ENCODE results near the gene RAMP1. TPM values are rescaled to one million over a fixed set of nuclear protein-coding genes. Genes with fewer than 3 reads are reported as not detected.

Gene RAMP1
- total and polyA plus RNA-seq, 2 of the 4 experiments (the other 2 are of a cell fraction), result 15.8 to 77.1 TPM

DNA sequence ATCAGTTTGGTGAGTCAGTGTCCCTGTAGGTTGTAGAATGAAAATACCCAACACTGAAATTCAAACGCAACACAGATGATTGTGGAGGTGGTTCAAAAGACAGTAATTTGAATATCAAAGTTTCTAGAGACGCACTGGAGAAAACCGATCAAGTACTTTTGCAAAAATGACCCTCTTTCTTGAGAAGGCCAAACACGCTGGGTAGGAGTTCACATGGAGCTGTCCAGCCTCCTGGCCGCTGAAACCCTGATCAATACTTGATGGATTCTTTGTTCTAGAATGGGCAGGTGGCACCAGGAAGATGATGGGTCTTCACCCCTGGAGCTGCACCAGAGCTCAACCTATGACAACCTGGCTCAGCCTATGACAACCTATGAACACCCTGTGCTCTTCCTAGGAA is 67.7 kb downstream of the RAMP1 start:
- no peaks in the 10 kb centered on the region for H3K36me3 ChIP-seq (ENCODE audit: control insufficient read depth, insufficient read depth, low read length)
- no CpG with 5 or more reads among the region's 5 CpGs for WGBS, 2 experiments (ENCODE audit: extremely low coverage in 2 of 2, insufficient read length in 1 of 2)
- in situ Hi-C loops (cut with MboI; ENCODE audit: low sequenced_read_pairs) (no loop called here), intact Hi-C loops (cut with micrococcal nuclease) (no loop called here), dilution Hi-C loops (cut with HindIII; ENCODE audit: low sequenced_read_pairs, unreplicated experiment) (no loop called here)
- H4K20me1 ChIP-seq (ENCODE audit: insufficient read depth, low read length), result peaks cover 8% of the 10 kb centered on the region
- 0 out of 2 replicates have a peak overlapping the region, but pooled peaks have one; percentile 8 for H3K4ac ChIP-seq (ENCODE audit: low read depth, low read length)
- no peaks in the 10 kb centered on the region for H3K79me1 ChIP-seq (ENCODE audit: low read depth in 1 of 2, low read length in 2 of 2)
- POLR2A ChIA-PET (ENCODE audit: unreplicated experiment), result no interaction called here
- DNase-seq (no peak), ATAC-seq (ENCODE audit: low read depth) (no peak)
- H3K27ac ChIP-seq (ENCODE audit: insufficient read depth, low read length), result no peak overlapping the region
- no peak overlapping the region for H2BK15ac ChIP-seq (ENCODE audit: low read depth, low read length)
- H3K4me2 ChIP-seq (ENCODE audit: low read depth, low read length), result no peak overlapping the region
- H2BK5ac ChIP-seq (ENCODE audit: low read depth, low read length, poor library complexity, severe bottlenecking), result no peak overlapping the region
- no peak overlapping the region for H4K91ac ChIP-seq (ENCODE audit: insufficient read depth, low read depth, low read length)
- H2AK9ac ChIP-seq (replicated peaks; ENCODE audit: low read depth, low read length, poor library complexity), result no peak overlapping the region
- CTCF ChIA-PET, result no interaction called here
- no peak overlapping the region for H4K5ac ChIP-seq (ENCODE audit: low read depth, low read length)
- peaks cover 14% of the 10 kb centered on the region for H3K4me1 ChIP-seq (ENCODE audit: control insufficient read depth, insufficient read depth, low read length)
- H3K56ac ChIP-seq (ENCODE audit: extremely low read depth, insufficient read depth, low read length), result no peak overlapping the region
- no peak overlapping the region; the same call in 1 of the 2 replicates for H2BK20ac ChIP-seq (ENCODE audit: low read depth, low read length)
- no TSS peak for BruUV-seq (replicated peaks)
- TF ChIP-seq RFX5 (IDR thresholded peaks at IDR 0.05; ENCODE audit: low read depth, low read length) (no peak), MAZ (IDR thresholded peaks at IDR 0.05; ENCODE audit: borderline replicate concordance, low read depth, low read length) (no peak)
- no peak overlapping the region for H3K23ac ChIP-seq (ENCODE audit: low read depth, low read length)
- no peak overlapping the region for H3K9ac ChIP-seq (ENCODE audit: low read depth, low read length)
- H3K14ac ChIP-seq (replicated peaks; ENCODE audit: low read depth, low read length), result no peak overlapping the region
- no peak overlapping the region for H2AK5ac ChIP-seq (ENCODE audit: low read depth, low read length)
- no peak overlapping the region for H4K8ac ChIP-seq (ENCODE audit: low read depth in 2 of 2, low read length in 2 of 2)
- no peak overlapping the region for H3K18ac ChIP-seq (ENCODE audit: low read depth, low read length)
- no peak overlapping the region for H2AFZ ChIP-seq (replicated peaks; ENCODE audit: low read length, poor library complexity)
- H3K27me3 ChIP-seq (ENCODE audit: control insufficient read depth, insufficient read depth, low read length), result no peaks in the 10 kb centered on the region
- H3K9me3 ChIP-seq (ENCODE audit: control insufficient read depth, insufficient read depth, low read length), result no peaks in the 10 kb centered on the region
- H3K9me1 ChIP-seq (ENCODE audit: insufficient read depth, low read length), result peaks cover 11% of the 10 kb centered on the region
- no peak overlapping the region for H2BK120ac ChIP-seq (ENCODE audit: low read depth, low read length)
- H3K4me3 ChIP-seq (ENCODE audit: insufficient read depth, low read depth, low read length), result no peak overlapping the region
